Activated CD8-positive, alpha-beta T cell treated with anti-CD3 and anti-CD28 coated beads for 36 hours (primary cell): ENCODE results near the gene SNRNP25. TPM values are rescaled to one million over a fixed set of nuclear protein-coding genes. Genes with fewer than 3 reads are reported as not detected.

Experiments
- ATAC-seq: fragments of 200-7000 bp; cut with Tn5 transposase; one replicate; pipeline ENCODE4 v1.10.0; 2021; ENCODE audit warnings: mild to moderate bottlenecking, moderate library complexity
- CTCF ChIA-PET: fragments of 350-600 bp; sonication (Branson Sonifier 250); formaldehyde crosslinking; loops from one replicate; lab custom pipeline; 2021; ENCODE audit warnings: antibody characterized with exemption; lab: Charles Lee
- POLR2A ChIA-PET: fragments of 350-600 bp; sonication (Branson Sonifier 250); formaldehyde crosslinking; loops from one replicate; lab custom pipeline; 2021; ENCODE audit warnings: antibody characterized with exemption; lab: Charles Lee
- DNase-seq: peaks from one replicate; pipeline ENCODE4 v3.0.0-alpha.2; 2020
- H3K27ac Mint-ChIP-seq: one replicate; pipeline ENCODE4 v1.8.0; 2021; ENCODE audit warnings: mild to moderate bottlenecking, mixed read lengths
- H3K27me3 Mint-ChIP-seq: one replicate; pipeline ENCODE4 v1.8.0; 2021; ENCODE audit warnings: mixed read lengths
- H3K36me3 Mint-ChIP-seq: one replicate; pipeline ENCODE4 v1.8.0; 2021; ENCODE audit warnings: low read depth, mixed read lengths
- H3K4me1 Mint-ChIP-seq: one replicate; pipeline ENCODE4 v1.8.0; 2021; ENCODE audit warnings: low read depth, mixed read lengths
- H3K4me3 Mint-ChIP-seq: one replicate; pipeline ENCODE4 v1.8.0; 2021; ENCODE audit warnings: mild to moderate bottlenecking, moderate library complexity, mixed read lengths
- H3K9me3 Mint-ChIP-seq: one replicate; pipeline ENCODE4 v1.8.0; 2021; ENCODE audit warnings: mixed read lengths
- intact Hi-C: fragments of 100-400 bp; cut with micrococcal nuclease; formaldehyde crosslinking; loops from one replicate; pipeline ENCODE4 v1.10.0; 2022
- total RNA-seq, 2 experiments: library from RNA; stranded (reverse); gene quantifications; one replicate each; pipeline ENCODE4 v1.2.3, GENCODE V29; 2021
- TF ChIP-seq, protein P1 (sequence below): fragments of 200-600 bp; IDR thresholded peaks from one replicate; pipeline ENCODE4 v1.8.0; 2022; ENCODE audit warnings: antibody characterized with exemption, mild to moderate bottlenecking

Gene SNRNP25
- total RNA-seq, 2 experiments from 2014 or later = 39.4 to 39.7 TPM

DNA sequence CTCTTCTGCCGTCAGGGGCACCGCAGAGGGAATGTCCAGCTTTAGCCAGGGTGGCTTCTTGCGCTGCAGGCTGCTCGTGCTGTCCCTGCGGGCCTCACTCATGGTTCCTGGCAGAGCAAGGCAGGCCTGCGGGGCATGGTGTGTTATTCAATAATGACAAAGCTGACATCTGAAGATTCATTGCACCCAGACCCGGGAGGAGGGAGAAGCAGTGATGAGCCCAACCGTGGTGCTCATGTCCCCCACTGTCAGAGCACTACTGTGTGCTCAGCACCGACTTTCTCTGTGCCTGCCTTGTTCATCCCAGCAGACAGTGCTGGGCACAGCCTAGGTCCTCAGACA lies 11.3 kb downstream of the SNRNP25 start:
- H3K4me3 Mint-ChIP-seq = no peak overlapping the region
- POLR2A ChIA-PET = interaction anchor here (2.3 kb wide), 1 partner anchor 13 kb away, joined by 9 read pairs; the partner anchor contains the start of gene MPG
- no peaks in the 10 kb centered on the region for H3K4me1 Mint-ChIP-seq
- TF ChIP-seq, protein P1, sequence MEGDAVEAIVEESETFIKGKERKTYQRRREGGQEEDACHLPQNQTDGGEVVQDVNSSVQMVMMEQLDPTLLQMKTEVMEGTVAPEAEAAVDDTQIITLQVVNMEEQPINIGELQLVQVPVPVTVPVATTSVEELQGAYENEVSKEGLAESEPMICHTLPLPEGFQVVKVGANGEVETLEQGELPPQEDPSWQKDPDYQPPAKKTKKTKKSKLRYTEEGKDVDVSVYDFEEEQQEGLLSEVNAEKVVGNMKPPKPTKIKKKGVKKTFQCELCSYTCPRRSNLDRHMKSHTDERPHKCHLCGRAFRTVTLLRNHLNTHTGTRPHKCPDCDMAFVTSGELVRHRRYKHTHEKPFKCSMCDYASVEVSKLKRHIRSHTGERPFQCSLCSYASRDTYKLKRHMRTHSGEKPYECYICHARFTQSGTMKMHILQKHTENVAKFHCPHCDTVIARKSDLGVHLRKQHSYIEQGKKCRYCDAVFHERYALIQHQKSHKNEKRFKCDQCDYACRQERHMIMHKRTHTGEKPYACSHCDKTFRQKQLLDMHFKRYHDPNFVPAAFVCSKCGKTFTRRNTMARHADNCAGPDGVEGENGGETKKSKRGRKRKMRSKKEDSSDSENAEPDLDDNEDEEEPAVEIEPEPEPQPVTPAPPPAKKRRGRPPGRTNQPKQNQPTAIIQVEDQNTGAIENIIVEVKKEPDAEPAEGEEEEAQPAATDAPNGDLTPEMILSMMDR = no peak
- no peak for DNase-seq
- ATAC-seq = no peak
- no peak overlapping the region for H3K27ac Mint-ChIP-seq
- H3K36me3 Mint-ChIP-seq = no peaks in the 10 kb centered on the region
- H3K27me3 Mint-ChIP-seq = no peaks in the 10 kb centered on the region
- intact Hi-C loops = loop anchor here (1.0 kb wide), 1 partner anchor 32 kb away; no protein-coding TSS in a partner anchor
- CTCF ChIA-PET = interaction anchor here (0.8 to 20.7 kb wide), 20 partner anchors 8 to 319 kb away, joined by 3 to 458 read pairs (median 12); partner anchors contain the start of genes HBQ1, MPG, POLR3K and SNRNP25
- no peaks in the 10 kb centered on the region for H3K9me3 Mint-ChIP-seq

DNA sequence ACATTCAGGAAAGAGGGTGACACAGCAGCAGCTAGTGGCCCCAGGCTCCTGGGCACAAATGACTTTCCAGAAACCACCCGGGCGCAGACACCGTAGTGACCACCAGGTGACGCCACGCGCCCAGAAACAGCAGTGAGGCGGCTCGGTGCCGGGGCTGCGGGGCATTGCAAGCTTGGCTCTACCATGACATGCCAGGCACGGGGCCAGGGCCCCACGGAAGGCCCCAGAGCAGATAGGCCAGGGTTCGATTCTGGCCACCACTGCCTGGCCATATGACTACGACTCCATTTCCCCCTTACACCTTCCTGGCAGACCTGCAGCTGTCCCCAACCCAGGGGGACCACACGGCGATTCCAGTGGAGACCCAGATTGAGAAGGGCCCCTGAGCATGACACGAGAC lies 12.1 kb downstream of the SNRNP25 start:
- POLR2A ChIA-PET = interaction anchor here (0.7 to 2.3 kb wide), 7 partner anchors 9 to 30 kb away, joined by 3 to 12 read pairs (median 5); partner anchors contain the start of gene MPG

DNA sequence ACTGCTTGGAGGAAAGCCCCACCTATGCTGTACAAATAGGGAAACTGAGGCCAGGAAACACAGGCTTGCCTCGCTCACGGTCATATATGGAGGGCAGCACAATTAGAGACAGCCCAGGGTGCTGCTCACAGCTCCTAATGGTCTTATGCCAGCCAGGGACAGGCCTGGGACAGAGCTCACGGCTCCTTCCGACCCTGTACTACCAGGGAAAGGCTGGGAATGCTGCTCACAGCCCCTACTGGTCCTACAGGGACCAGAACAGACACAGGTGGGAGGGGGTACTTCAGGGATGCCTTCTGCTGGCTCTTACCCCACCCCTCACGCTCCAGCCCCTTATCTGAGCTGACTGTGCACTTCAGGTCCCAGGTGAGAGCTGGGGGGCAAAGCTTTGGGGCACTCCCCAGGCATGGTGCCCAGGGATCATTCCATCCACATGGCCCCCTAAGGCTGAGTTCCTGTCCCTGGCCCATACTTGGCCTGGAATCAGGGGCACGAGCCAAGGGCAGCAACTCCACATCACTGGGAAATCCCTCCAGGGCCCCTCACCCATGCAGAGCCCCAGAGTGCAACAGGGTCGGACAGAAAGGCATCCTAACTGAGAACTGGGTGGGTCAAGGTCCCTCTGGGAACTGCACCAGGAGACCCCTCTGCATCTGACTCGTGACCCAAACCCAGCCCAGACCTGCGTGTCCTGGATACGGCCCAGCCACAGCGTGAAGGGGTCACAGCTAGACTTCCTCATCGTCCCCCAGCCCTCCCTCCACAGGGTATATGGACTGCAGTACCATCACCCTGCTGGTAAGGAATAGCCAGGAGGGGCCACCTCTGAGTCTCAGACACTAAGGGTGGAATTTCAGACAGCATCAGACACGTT lies 12.9 kb downstream of the SNRNP25 start:
- H3K4me1 Mint-ChIP-seq = no peaks in the 10 kb centered on the region
- no peaks in the 10 kb centered on the region for H3K36me3 Mint-ChIP-seq
- H3K9me3 Mint-ChIP-seq = no peaks in the 10 kb centered on the region
- CTCF ChIA-PET = interaction anchor here (0.7 to 20.7 kb wide), 32 partner anchors 7 to 317 kb away, joined by 3 to 458 read pairs (median 6); partner anchors contain the start of genes HBM, HBQ1, MPG and POLR3K
- POLR2A ChIA-PET = interaction anchor here (0.7 to 2.3 kb wide), 7 partner anchors 8 to 29 kb away, joined by 3 to 12 read pairs (median 5); partner anchors contain the start of gene MPG
- intact Hi-C loops = no loop called here
- DNase-seq = no peak
- peaks cover 6% of the 10 kb centered on the region for H3K27me3 Mint-ChIP-seq
- no peak for ATAC-seq
- TF ChIP-seq, protein P1 = no peak
- no peak overlapping the region for H3K27ac Mint-ChIP-seq
- no peak overlapping the region for H3K4me3 Mint-ChIP-seq

More for the DNA sequence above, 12.1 kb downstream of the SNRNP25 start:
- H3K27ac Mint-ChIP-seq = no peak overlapping the region
- H3K36me3 Mint-ChIP-seq = no peaks in the 10 kb centered on the region
- DNase-seq (peak; percentile 93), ATAC-seq (peak; percentile 97)
- no peaks in the 10 kb centered on the region for H3K4me1 Mint-ChIP-seq
- peaks cover 1% of the 10 kb centered on the region for H3K27me3 Mint-ChIP-seq
- CTCF ChIA-PET = interaction anchor here (0.6 to 20.7 kb wide), 36 partner anchors 8 to 318 kb away, joined by 3 to 458 read pairs (median 5); partner anchors contain the start of genes HBM, HBQ1, MPG and MRPL28
- no peak overlapping the region for H3K4me3 Mint-ChIP-seq
- TF ChIP-seq, protein P1 = peak; percentile 94
- H3K9me3 Mint-ChIP-seq = no peaks in the 10 kb centered on the region
- intact Hi-C loops = loop anchor here (1.0 kb wide), 1 partner anchor 32 kb away; no protein-coding TSS in a partner anchor

DNA sequence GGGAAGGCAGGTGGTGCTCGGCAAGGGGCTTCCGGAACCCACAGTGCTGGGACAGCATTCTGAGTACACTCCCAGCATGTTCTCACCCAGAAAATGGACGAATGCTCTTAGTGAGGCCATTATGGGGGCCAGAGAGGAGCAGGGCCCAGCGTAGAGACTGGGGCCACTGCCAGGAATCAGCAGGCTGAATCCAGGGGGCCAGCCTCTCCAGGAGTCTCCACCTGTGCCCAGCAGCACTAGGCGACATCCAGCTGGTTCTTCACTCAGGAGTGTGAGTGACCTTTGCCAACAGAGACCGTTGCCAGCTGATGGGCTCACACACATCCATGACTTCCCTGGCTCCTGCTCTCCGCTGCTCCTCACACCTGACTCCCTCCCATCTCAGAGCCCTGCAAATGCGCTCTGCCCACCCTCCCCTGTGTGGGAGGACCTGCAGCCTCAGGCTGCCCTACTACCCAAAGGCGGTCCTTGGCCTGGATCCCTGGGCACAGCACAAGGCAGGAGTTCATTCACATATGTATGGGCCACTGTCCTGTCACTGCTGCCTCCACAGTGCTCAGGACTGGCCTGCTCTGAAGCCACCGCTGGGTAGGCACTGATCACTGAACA lies 13.7 kb downstream of the SNRNP25 start:
- ChIA-PET POLR2A (interaction anchor here (0.8 to 1.6 kb wide), 2 partner anchors 10 to 18 kb away, joined by 4 to 5 read pairs; partner anchors contain the start of gene MPG), CTCF (interaction anchor here (2.6 to 20.7 kb wide), 4 partner anchors 11 to 40 kb away, joined by 23 to 458 read pairs (median 40); no protein-coding TSS in a partner anchor)
- intact Hi-C loops = no loop called here
- DNase-seq (no peak), ATAC-seq (no peak)
- no peak overlapping the region for H3K4me3 Mint-ChIP-seq
- no peaks in the 10 kb centered on the region for H3K4me1 Mint-ChIP-seq
- no peak overlapping the region for H3K27ac Mint-ChIP-seq
- H3K9me3 Mint-ChIP-seq = no peaks in the 10 kb centered on the region
- H3K27me3 Mint-ChIP-seq = peaks cover 9% of the 10 kb centered on the region
- no peaks in the 10 kb centered on the region for H3K36me3 Mint-ChIP-seq
- TF ChIP-seq, protein P1 = no peak
